H1 (cell line): ENCODE measurements around the gene SPINK14. TPM values are rescaled to one million over a fixed set of nuclear protein-coding genes. Genes with fewer than 3 reads are reported as not detected.

Experiments
- JUN ChIP-seq: IDR thresholded peaks from 2 replicates; pipeline ENCODE4 v1.6.1; 2011; ENCODE audit warnings: low read depth, mild to moderate bottlenecking, improper control_type of control experiment, low read length
- NANOG ChIP-seq: IDR thresholded peaks from 2 replicates; pipeline ENCODE4 v1.6.1; 2011; ENCODE audit warnings: low read length, low read depth, mild to moderate bottlenecking, inconsistent platforms; ENCODE audit not compliant: insufficient read depth, poor library complexity, severe bottlenecking
- RFX5 ChIP-seq: IDR thresholded peaks from 2 replicates; pipeline ENCODE4 v1.6.1; 2011; ENCODE audit warnings: low read depth, low read length, improper control_type of control experiment, borderline replicate concordance
- SP2 ChIP-seq: IDR thresholded peaks from 2 replicates; pipeline ENCODE4 v1.6.1; 2012; ENCODE audit warnings: mild to moderate bottlenecking, low read length, inconsistent platforms
- SRF ChIP-seq: IDR thresholded peaks from 2 replicates; pipeline ENCODE4 v1.6.1; 2011; ENCODE audit warnings: mild to moderate bottlenecking, low read depth, low read length, moderate library complexity
- polyA plus RNA-seq, 7 experiments: library from polyadenylated mRNA; depleted of rRNA in 3 of 7; stranded (reverse) in 5 of 7; unstranded in 2 of 7; fragments of >200 nt in 5 of 7; fragments of 200-250 nt in 2 of 7; gene quantifications; 1 replicate in 5 of 7; 2 replicates in 1 of 7; 4 replicates in 1 of 7; pipeline versions ENCODE4 v1.2.1 to v1.2.3, GENCODE V29; 2011 to 2013; ENCODE audit warnings: missing spikeins in 2 of 7, mixed read lengths in 2 of 7
- total RNA-seq: library from RNA; stranded (reverse); fragmentation: NEBNext Ultra II Directional; extraction: Animal tissue kit (Norgen Biotek cat#: 25700); gene quantifications from 2 replicates; pipeline ENCODE4 v1.2.1, GENCODE V29; 2021

The SPINK14 gene
- total and polyA plus RNA-seq, 2 of the 8 experiments (the other 6 are each of a cell fraction or from before 2014, with no cell fraction given), result not detected

- TF ChIP-seq SP2, result no peak
- no peak for TF ChIP-seq RFX5
- TF ChIP-seq SRF, result no peak
- no peak for TF ChIP-seq JUN
- TF ChIP-seq NANOG, result no peak
Measured at GRCh38 chr5:148120317-148120716, 48.0 kb upstream of the SPINK14 start (continued).
